Measurements from ENCODE around the gene STOM. TPM values are rescaled to one million over a fixed set of nuclear protein-coding genes. Genes with fewer than 3 reads are reported as not detected.

Gene STOM
- total and polyA plus RNA-seq, 2 experiments from 2014 or later, result 11.7 to 13.6 TPM

- Histone ChIP-seq H3K27me3 (no peaks in the 10 kb centered on the region), H3K27ac (no peak overlapping the region), H3K36me3 (no peaks in the 10 kb centered on the region), H3K9me3 (ENCODE audit: low read depth) (no peaks in the 10 kb centered on the region), H3K4me3 (no peak overlapping the region), H3K4me1 (ENCODE audit: low read depth) (peaks cover 40% of the 10 kb centered on the region)
- no peak for TF ChIP-seq CTCF (IDR thresholded peaks at IDR 0.05; ENCODE audit: low read depth, low read length)
- DNase-seq (ENCODE audit: low read depth in 1 of 2, low spot score in 1 of 2), result no peak
Measured at GRCh38 chr9:121364077-121364476, 6.0 kb downstream of the STOM start.

GRCh38 chr9:121363622-121363961, 6.5 kb downstream of the STOM start:
- Histone ChIP-seq H3K36me3 (no peaks in the 10 kb centered on the region), H3K4me1 (ENCODE audit: low read depth) (peaks cover 44% of the 10 kb centered on the region), H3K27ac (peak overlapping the region; percentile 50), H3K4me3 (no peak overlapping the region), H3K9me3 (ENCODE audit: low read depth) (no peaks in the 10 kb centered on the region), H3K27me3 (no peaks in the 10 kb centered on the region)
- TF ChIP-seq CTCF (IDR thresholded peaks at IDR 0.05; ENCODE audit: low read depth, low read length), result no peak
- DNase-seq (ENCODE audit: low read depth in 1 of 2, low spot score in 1 of 2), result no peak

GRCh38 chr9:121362813-121363621, 7.0 kb downstream of the STOM start:
- peak overlapping the region; percentile 50 for H3K27ac ChIP-seq
- DNase-seq (ENCODE audit: low read depth in 1 of 2, low spot score in 1 of 2), result peak in 1 of 2 donors; percentile 68
- H3K4me1 ChIP-seq (ENCODE audit: low read depth), result peaks cover 43% of the 10 kb centered on the region
- no peaks in the 10 kb centered on the region for H3K9me3 ChIP-seq (ENCODE audit: low read depth)
- H3K27me3 ChIP-seq, result no peaks in the 10 kb centered on the region
- TF ChIP-seq CTCF (IDR thresholded peaks at IDR 0.05; ENCODE audit: low read depth, low read length), result no peak
- no peak overlapping the region for H3K4me3 ChIP-seq
- no peaks in the 10 kb centered on the region for H3K36me3 ChIP-seq

GRCh38 chr9:121360601-121361374, 9.3 kb downstream of the STOM start:
- peak; percentile 38 to 77 for DNase-seq (ENCODE audit: low read depth in 1 of 2, low spot score in 1 of 2)
- H3K4me3 ChIP-seq, result no peak overlapping the region
- peaks cover 38% of the 10 kb centered on the region for H3K4me1 ChIP-seq (ENCODE audit: low read depth)
- TF ChIP-seq CTCF (IDR thresholded peaks at IDR 0.05; ENCODE audit: low read depth, low read length), result no peak
- no peaks in the 10 kb centered on the region for H3K9me3 ChIP-seq (ENCODE audit: low read depth)
- no peaks in the 10 kb centered on the region for H3K27me3 ChIP-seq
- H3K27ac ChIP-seq, result peak overlapping the region; percentile 78
- no peaks in the 10 kb centered on the region for H3K36me3 ChIP-seq

GRCh38 chr9:121359351-121360294, 10.4 kb downstream of the STOM start:
- H3K9me3 ChIP-seq (ENCODE audit: low read depth), result no peaks in the 10 kb centered on the region
- no peaks in the 10 kb centered on the region for H3K27me3 ChIP-seq
- no peak overlapping the region for H3K4me3 ChIP-seq
- TF ChIP-seq CTCF (IDR thresholded peaks at IDR 0.05; ENCODE audit: low read depth, low read length), result no peak
- no peaks in the 10 kb centered on the region for H3K36me3 ChIP-seq
- H3K4me1 ChIP-seq (ENCODE audit: low read depth), result peaks cover 40% of the 10 kb centered on the region
- peak overlapping the region; percentile 83 for H3K27ac ChIP-seq
- DNase-seq (ENCODE audit: low read depth in 1 of 2, low spot score in 1 of 2), result peak in 1 of 2 donors; percentile 44
